Measurements from ENCODE around the gene EXOSC5.

DNA sequence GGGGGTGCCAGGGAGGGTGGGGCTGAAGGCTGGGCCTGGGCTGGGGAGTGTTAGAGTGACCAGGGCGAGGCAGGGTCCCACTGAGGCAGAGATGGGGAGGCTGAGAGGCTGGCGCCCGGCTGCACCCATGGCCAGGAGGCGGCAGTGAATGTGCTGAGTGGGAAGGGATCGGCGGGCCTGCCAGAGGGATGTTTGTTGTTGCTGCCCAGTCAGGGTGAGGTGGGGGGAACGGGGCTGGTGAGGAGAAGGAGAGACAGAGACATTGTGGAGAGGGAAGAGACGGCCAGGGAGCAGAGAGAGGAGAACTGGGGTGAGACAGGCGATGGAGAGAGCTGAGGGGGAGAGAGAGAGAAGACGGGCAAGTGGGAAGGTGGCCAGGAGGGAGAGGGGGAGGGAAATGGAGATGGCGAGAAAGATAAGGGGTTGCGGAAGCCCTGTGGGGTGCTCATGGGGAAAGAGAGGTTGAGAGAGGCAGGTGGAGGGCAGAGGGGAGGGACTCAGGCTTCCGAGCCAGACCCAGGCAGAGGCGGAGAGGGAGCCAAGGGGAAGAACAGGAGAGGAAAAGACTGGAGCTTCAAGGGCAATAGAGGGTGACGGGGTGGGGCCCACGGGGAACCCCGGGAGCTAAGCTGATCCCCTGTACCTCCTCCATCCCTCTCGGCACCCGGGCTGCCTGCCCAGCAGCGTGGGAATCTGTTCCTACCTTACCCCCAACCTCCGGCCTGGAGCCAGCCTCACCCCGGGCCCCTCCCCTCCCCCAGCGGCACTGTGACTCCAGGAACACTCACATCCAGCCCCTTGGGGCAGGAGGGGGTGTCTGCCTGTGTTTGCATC lies 30.7 kb upstream of the EXOSC5 start:
- TF ChIP-seq, protein P1, sequence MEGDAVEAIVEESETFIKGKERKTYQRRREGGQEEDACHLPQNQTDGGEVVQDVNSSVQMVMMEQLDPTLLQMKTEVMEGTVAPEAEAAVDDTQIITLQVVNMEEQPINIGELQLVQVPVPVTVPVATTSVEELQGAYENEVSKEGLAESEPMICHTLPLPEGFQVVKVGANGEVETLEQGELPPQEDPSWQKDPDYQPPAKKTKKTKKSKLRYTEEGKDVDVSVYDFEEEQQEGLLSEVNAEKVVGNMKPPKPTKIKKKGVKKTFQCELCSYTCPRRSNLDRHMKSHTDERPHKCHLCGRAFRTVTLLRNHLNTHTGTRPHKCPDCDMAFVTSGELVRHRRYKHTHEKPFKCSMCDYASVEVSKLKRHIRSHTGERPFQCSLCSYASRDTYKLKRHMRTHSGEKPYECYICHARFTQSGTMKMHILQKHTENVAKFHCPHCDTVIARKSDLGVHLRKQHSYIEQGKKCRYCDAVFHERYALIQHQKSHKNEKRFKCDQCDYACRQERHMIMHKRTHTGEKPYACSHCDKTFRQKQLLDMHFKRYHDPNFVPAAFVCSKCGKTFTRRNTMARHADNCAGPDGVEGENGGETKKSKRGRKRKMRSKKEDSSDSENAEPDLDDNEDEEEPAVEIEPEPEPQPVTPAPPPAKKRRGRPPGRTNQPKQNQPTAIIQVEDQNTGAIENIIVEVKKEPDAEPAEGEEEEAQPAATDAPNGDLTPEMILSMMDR (IDR thresholded peaks at IDR 0.05 in 2 of 3, conservative IDR thresholded peaks at IDR 0.05 in 1 of 3; ENCODE audit: control insufficient read depth in 2 of 3, extremely low read depth in 1 of 3, insufficient read depth in 1 of 3, low read depth in 3 of 3, low read length in 3 of 3) = no peak
- TF ChIP-seq, protein P2, sequence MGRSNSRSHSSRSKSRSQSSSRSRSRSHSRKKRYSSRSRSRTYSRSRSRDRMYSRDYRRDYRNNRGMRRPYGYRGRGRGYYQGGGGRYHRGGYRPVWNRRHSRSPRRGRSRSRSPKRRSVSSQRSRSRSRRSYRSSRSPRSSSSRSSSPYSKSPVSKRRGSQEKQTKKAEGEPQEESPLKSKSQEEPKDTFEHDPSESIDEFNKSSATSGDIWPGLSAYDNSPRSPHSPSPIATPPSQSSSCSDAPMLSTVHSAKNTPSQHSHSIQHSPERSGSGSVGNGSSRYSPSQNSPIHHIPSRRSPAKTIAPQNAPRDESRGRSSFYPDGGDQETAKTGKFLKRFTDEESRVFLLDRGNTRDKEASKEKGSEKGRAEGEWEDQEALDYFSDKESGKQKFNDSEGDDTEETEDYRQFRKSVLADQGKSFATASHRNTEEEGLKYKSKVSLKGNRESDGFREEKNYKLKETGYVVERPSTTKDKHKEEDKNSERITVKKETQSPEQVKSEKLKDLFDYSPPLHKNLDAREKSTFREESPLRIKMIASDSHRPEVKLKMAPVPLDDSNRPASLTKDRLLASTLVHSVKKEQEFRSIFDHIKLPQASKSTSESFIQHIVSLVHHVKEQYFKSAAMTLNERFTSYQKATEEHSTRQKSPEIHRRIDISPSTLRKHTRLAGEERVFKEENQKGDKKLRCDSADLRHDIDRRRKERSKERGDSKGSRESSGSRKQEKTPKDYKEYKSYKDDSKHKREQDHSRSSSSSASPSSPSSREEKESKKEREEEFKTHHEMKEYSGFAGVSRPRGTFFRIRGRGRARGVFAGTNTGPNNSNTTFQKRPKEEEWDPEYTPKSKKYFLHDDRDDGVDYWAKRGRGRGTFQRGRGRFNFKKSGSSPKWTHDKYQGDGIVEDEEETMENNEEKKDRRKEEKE (IDR thresholded peaks at IDR 0.05) = no peak
- TF ChIP-seq, protein P3, sequence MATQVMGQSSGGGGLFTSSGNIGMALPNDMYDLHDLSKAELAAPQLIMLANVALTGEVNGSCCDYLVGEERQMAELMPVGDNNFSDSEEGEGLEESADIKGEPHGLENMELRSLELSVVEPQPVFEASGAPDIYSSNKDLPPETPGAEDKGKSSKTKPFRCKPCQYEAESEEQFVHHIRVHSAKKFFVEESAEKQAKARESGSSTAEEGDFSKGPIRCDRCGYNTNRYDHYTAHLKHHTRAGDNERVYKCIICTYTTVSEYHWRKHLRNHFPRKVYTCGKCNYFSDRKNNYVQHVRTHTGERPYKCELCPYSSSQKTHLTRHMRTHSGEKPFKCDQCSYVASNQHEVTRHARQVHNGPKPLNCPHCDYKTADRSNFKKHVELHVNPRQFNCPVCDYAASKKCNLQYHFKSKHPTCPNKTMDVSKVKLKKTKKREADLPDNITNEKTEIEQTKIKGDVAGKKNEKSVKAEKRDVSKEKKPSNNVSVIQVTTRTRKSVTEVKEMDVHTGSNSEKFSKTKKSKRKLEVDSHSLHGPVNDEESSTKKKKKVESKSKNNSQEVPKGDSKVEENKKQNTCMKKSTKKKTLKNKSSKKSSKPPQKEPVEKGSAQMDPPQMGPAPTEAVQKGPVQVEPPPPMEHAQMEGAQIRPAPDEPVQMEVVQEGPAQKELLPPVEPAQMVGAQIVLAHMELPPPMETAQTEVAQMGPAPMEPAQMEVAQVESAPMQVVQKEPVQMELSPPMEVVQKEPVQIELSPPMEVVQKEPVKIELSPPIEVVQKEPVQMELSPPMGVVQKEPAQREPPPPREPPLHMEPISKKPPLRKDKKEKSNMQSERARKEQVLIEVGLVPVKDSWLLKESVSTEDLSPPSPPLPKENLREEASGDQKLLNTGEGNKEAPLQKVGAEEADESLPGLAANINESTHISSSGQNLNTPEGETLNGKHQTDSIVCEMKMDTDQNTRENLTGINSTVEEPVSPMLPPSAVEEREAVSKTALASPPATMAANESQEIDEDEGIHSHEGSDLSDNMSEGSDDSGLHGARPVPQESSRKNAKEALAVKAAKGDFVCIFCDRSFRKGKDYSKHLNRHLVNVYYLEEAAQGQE (IDR thresholded peaks at IDR 0.05; ENCODE audit: low read depth, low read length) = no peak
- TF ChIP-seq FOXK2 (IDR thresholded peaks at IDR 0.05) (no peak), POLR2A (IDR thresholded peaks at IDR 0.05; ENCODE audit: low read depth, low read length) (no peak; the same call in 1 of the 2 replicates), SMC3 (IDR thresholded peaks at IDR 0.05; ENCODE audit: borderline replicate concordance, low read length) (no peak)

Data from GM12878 (cell line).